Ovary (tissue), 9 donors: Measurements from ENCODE around the gene ATM. TPM values are rescaled to one million over a fixed set of nuclear protein-coding genes. Genes with fewer than 3 reads are reported as not detected.

Source experiments
- DNase-seq, 5 donors: peaks; one replicate each; pipeline ENCODE4 v3.0.0-alpha.2; 2019 to 2020
- H3K27ac ChIP-seq, 2 donors: fragments of 200-600 bp; one replicate each; pipeline versions ENCODE4 v1.5.1 to v1.8.0; 2019 to 2022
- H3K27me3 ChIP-seq: fragments of 200-600 bp; one replicate; pipeline ENCODE4 v1.8.0; 2022
- H3K36me3 ChIP-seq: fragments of 200-600 bp; sonication (generic); one replicate; pipeline ENCODE4 v1.5.1; 2019
- H3K4me1 ChIP-seq: one replicate; pipeline ENCODE4 v1.8.1; 2013; ENCODE audit warnings: mild to moderate bottlenecking, moderate library complexity; ENCODE audit not compliant: insufficient read depth
- H3K4me3 ChIP-seq: fragments of 200-600 bp; sonication (generic); one replicate; pipeline ENCODE4 v1.5.1; 2017
- H3K9me3 ChIP-seq, 2 donors: fragments of 200-600 bp in 1 of 2; sonication (generic) in 1 of 2; one replicate each; pipeline versions ENCODE4 v1.5.1 to v1.8.1; 2013 to 2019; ENCODE audit warnings: mild to moderate bottlenecking in 1 of 2, moderate library complexity in 1 of 2
- CTCF ChIP-seq, 3 donors: fragments of 450-650 bp in 2 of 3; fragments of 200-600 bp in 1 of 3; IDR thresholded peaks; one replicate each; pipeline versions ENCODE4 v1.5.1 to v1.8.0; 2016 to 2022; ENCODE audit warnings: antibody characterized with exemption in 3 of 3, mild to moderate bottlenecking in 1 of 3
- EP300 ChIP-seq: sonication (generic); formaldehyde crosslinking; IDR thresholded peaks from one replicate; pipeline ENCODE4 v1.6.1; 2017; ENCODE audit warnings: antibody characterized with exemption
- POLR2A ChIP-seq: fragments of 450-650 bp; IDR thresholded peaks from one replicate; pipeline ENCODE4 v1.6.1; 2017; ENCODE audit warnings: antibody characterized with exemption, mild to moderate bottlenecking, moderate library complexity
- WGBS, 3 donors: extraction: QIAGEN DNeasy Blood & Tissue Kit in 1 of 3; methylation state at CpG; one replicate each; pipeline versions ENCODE4 v1.1.5 to v1.1.7; 2013 to 2017; 5-methylcytosine and 5-hydroxymethylcytosine counted together
- intact Hi-C, 4 donors: fragments of 100-400 bp; cut with DNase I; formaldehyde crosslinking; loops; one replicate each; pipeline versions ENCODE4 v1.11.0 to v1.15.1; 2022 to 2023
- polyA plus RNA-seq, 2 donors: library from polyadenylated mRNA; stranded (reverse); fragments of 200-250 nt in 1 of 2; fragments of 350-450 nt in 1 of 2; fragmentation: Illumina TruSeq in 1 of 2; extraction: RNeasy Lipid Tissue Mini Kit (QIAGEN cat#74804) in 1 of 2; gene quantifications; one replicate each; pipeline ENCODE4 v1.2.3, GENCODE V29; 2013 to 2014
- total RNA-seq, 7 donors: library from RNA; depleted of rRNA in 2 of 7; stranded (reverse); fragments of >200 nt in 2 of 7; fragmentation: NEBNext Ultra II Directional in 3 of 7; extraction: Animal tissue kit (Norgen Biotek cat#: 25700) in 3 of 7; gene quantifications; one replicate each; pipeline versions ENCODE4 v1.1.0 to v1.2.4, GENCODE V29; 2016 to 2023
- donor health status: DM: no; HTN: no; CAD: no; lungs with moderate emphysema.
- donor health status: DM: no; HTN: no; CAD: no.
- donor health status: Bipolar disorder and iron deficiency.
- donor health status: DM: yes; HTN: yes; CAD: no.
- donor health status: DM: no; HTN: no; CAD: no.
- donor health status: DM: yes; HTN: yes; CAD: no.

ATM gene
- total and polyA plus RNA-seq, 9 donors: 29.2 to 104 (median 79.6) TPM

DNA sequence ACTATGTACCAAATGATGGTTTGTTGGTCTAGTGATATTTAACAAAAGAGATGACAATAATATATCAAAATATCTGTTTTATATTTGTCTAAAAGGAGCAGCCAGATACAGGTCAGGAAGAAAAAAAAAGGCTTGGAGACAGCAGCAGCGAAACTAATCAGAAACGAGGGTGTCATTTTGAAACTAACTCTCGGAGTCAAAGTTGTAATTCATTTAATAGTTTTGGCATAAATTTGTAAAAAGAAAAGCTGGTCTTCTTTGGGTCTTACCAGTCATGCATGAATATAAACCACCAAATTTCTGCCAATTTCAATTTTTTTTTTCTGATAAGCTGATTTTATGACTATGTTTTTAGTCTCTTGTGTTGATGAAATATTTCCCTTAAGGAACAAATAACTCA, 26.0 kb upstream of the ATM start:
- H3K4me3 ChIP-seq: no peak overlapping the region
- WGBS, 3 donors: 74 to 88% (median 87%) methylated on average over 3 of the region's 3 CpGs
- H3K36me3 ChIP-seq: no peaks in the 10 kb centered on the region
- H3K27me3 ChIP-seq: no peaks in the 10 kb centered on the region
- TF ChIP-seq EP300 (no peak), POLR2A (no peak), CTCF (IDR thresholded peaks at IDR 0.05) (no peak)
- no peaks in the 10 kb centered on the region for H3K9me3 ChIP-seq
- H3K4me1 ChIP-seq: peaks cover 2% of the 10 kb centered on the region
- DNase-seq: no peak
- intact Hi-C loops: no loop called here
- H3K27ac ChIP-seq: no peak overlapping the region

DNA sequence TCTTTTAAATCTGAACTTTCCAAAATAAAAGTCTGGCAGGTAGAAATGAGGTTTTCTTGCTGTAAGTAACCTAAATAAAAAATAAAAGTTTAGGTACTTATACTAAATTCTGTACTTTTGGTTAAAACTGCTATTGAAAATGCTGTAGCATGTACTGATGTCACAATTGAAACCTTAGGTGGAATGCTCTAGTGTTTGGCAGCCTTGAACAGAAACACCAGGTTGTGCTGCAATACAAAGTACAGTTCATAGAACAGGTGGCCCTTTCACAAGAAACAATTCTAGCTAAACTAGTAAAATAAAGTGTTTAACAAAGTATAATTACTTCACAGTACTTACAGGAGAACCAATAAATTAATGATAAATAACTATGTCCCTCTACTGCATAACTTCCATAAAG, 25.5 kb upstream of the ATM start:
- TF ChIP-seq CTCF (IDR thresholded peaks at IDR 0.05) (no peak), POLR2A (no peak)
- intact Hi-C loops: no loop called here
- no peak overlapping the region for H3K4me3 ChIP-seq
- no peaks in the 10 kb centered on the region for H3K9me3 ChIP-seq
- no peak for DNase-seq
- H3K4me1 ChIP-seq: peaks cover 2% of the 10 kb centered on the region
- no peak overlapping the region for H3K27ac ChIP-seq
- H3K27me3 ChIP-seq: no peaks in the 10 kb centered on the region
- no peaks in the 10 kb centered on the region for H3K36me3 ChIP-seq

DNA sequence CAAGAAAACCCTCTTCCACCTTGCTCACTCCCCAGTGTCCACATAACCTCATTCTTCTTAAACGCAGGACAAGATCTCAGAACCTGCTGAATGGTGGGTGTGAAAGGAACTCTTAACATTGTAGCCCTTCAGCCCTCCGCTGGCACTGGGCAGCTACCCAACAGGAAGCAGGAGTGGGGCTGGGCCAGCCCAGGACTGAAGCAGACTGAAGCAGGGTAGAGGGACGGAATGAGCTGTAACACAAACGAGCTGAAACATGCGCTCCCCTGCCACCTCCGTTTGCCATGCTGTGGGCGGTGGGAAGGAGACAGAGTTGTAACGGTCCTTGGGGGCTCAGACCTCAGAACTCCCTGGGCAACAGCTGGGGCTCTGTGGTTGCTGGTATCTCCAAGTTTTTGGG, 24.0 kb upstream of the ATM start:
- peaks cover 2% of the 10 kb centered on the region for H3K4me1 ChIP-seq
- H3K27ac ChIP-seq: no peak overlapping the region
- H3K4me3 ChIP-seq: no peak overlapping the region
- no peak for DNase-seq
- intact Hi-C loops: no loop called here
- H3K27me3 ChIP-seq: no peaks in the 10 kb centered on the region
- no peaks in the 10 kb centered on the region for H3K9me3 ChIP-seq
- no peaks in the 10 kb centered on the region for H3K36me3 ChIP-seq
- 90 to 94% (median 93%) methylated on average over 8 of the region's 8 CpGs for WGBS, 3 donors
- TF ChIP-seq POLR2A (no peak), EP300 (no peak), CTCF (IDR thresholded peaks at IDR 0.05) (no peak)

GRCh38 chr11:108199446-108200321, 23.2 kb upstream of the ATM start:
- no peaks in the 10 kb centered on the region for H3K27me3 ChIP-seq
- no peak overlapping the region for H3K27ac ChIP-seq
- WGBS, 3 donors: 79 to 84% (median 84%) methylated on average over 12 of the region's 12 CpGs
- H3K4me1 ChIP-seq: peaks cover 2% of the 10 kb centered on the region
- no peak for DNase-seq
- no peaks in the 10 kb centered on the region for H3K9me3 ChIP-seq
- H3K4me3 ChIP-seq: no peak overlapping the region
- TF ChIP-seq EP300 (no peak), CTCF (IDR thresholded peaks at IDR 0.05) (no peak), POLR2A (no peak)
- H3K36me3 ChIP-seq: no peaks in the 10 kb centered on the region
- intact Hi-C loops: no loop called here
